OCI-LY1 (cell line): ENCODE data around the gene GK2.

ENCODE experiments used
- EZH2 ChIP-seq: fragments of 200-600 bp; sonication (generic), shearing (Covaris generic); IDR thresholded peaks from 2 replicates; pipeline ENCODE4 v1.8.0; 2017; ENCODE audit warnings: borderline replicate concordance, mixed run types, mild to moderate bottlenecking, antibody characterized with exemption, low read length, moderate library complexity, mixed read lengths
- TF ChIP-seq, protein P1 (sequence below): fragments of 200-600 bp; sonication (generic), shearing (Covaris generic); IDR thresholded peaks from 2 replicates; pipeline ENCODE4 v1.5.1; 2017; ENCODE audit warnings: mild to moderate bottlenecking, antibody characterized with exemption, low read length, moderate library complexity, mixed read lengths

- TF ChIP-seq, protein P1, sequence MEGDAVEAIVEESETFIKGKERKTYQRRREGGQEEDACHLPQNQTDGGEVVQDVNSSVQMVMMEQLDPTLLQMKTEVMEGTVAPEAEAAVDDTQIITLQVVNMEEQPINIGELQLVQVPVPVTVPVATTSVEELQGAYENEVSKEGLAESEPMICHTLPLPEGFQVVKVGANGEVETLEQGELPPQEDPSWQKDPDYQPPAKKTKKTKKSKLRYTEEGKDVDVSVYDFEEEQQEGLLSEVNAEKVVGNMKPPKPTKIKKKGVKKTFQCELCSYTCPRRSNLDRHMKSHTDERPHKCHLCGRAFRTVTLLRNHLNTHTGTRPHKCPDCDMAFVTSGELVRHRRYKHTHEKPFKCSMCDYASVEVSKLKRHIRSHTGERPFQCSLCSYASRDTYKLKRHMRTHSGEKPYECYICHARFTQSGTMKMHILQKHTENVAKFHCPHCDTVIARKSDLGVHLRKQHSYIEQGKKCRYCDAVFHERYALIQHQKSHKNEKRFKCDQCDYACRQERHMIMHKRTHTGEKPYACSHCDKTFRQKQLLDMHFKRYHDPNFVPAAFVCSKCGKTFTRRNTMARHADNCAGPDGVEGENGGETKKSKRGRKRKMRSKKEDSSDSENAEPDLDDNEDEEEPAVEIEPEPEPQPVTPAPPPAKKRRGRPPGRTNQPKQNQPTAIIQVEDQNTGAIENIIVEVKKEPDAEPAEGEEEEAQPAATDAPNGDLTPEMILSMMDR = no peak
- no peak for TF ChIP-seq EZH2
These were observed 37.3 kb upstream of the GK2 start for GRCh38 chr4:79445371-79445781.
